CD4-positive, alpha-beta T cell (primary cell): ENCODE measurements around the gene DOCK2. TPM values are rescaled to one million over a fixed set of nuclear protein-coding genes. Genes with fewer than 3 reads are reported as not detected.

Experiments used
- ATAC-seq: fragments of 200-7000 bp; cut with Tn5 transposase; one replicate; pipeline ENCODE4 v1.10.0; 2022; ENCODE audit warnings: mild to moderate bottlenecking; ENCODE audit not compliant: poor library complexity
- CTCF ChIA-PET: fragments of 350-600 bp; sonication (Branson Sonifier 250); formaldehyde crosslinking; loops from one replicate; lab custom pipeline; 2021; ENCODE audit warnings: antibody characterized with exemption, inconsistent platforms; lab: Charles Lee
- POLR2A ChIA-PET: fragments of 350-600 bp; sonication (Branson Sonifier 250); formaldehyde crosslinking; loops from one replicate; lab custom pipeline; 2021; ENCODE audit warnings: antibody characterized with exemption, inconsistent platforms; lab: Charles Lee
- DNase-seq, 14 experiments: peaks; one replicate each; pipeline ENCODE4 v3.0.0-alpha.2; 2013 to 2020; ENCODE audit warnings: mixed read lengths in 2 of 14
- H3K27ac ChIP-seq, 2 donors: one replicate each; pipeline versions ENCODE4 v1.5.1 to v1.7.0; 2013; ENCODE audit warnings: low read length in 2 of 2, low read depth in 1 of 2, mild to moderate bottlenecking in 1 of 2
- H3K27me3 ChIP-seq, 2 experiments: 1 replicate in 1 of 2; 2 replicates in 1 of 2; pipeline versions ENCODE4 v1.6.1 to v1.7.0; 2013; ENCODE audit warnings: low read length in 2 of 2, control low read depth in 1 of 2, mild to moderate bottlenecking in 1 of 2, moderate library complexity in 1 of 2; ENCODE audit not compliant: insufficient read depth in 2 of 2, control insufficient read depth in 1 of 2
- H3K36me3 ChIP-seq: one replicate; pipeline ENCODE4 v1.6.1; 2013; ENCODE audit warnings: low read length, control low read depth; ENCODE audit not compliant: insufficient read depth
- H3K4me1 ChIP-seq: one replicate; pipeline ENCODE4 v1.6.1; 2013; ENCODE audit warnings: low read length, control low read depth; ENCODE audit not compliant: insufficient read depth
- H3K4me3 ChIP-seq: one replicate; pipeline ENCODE4 v1.5.1; 2013; ENCODE audit warnings: mild to moderate bottlenecking, low read length, moderate library complexity
- H3K9me3 ChIP-seq, 2 experiments: 1 replicate in 1 of 2; 2 replicates in 1 of 2; pipeline versions ENCODE4 v1.6.1 to v1.7.0; 2013; ENCODE audit warnings: low read length in 2 of 2, mild to moderate bottlenecking in 2 of 2, control low read depth in 1 of 2, moderate library complexity in 1 of 2; ENCODE audit not compliant: control insufficient read depth in 1 of 2, insufficient read depth in 1 of 2
- H3K27ac Mint-ChIP-seq: one replicate; pipeline ENCODE4 v1.8.0; 2020; ENCODE audit warnings: mixed read lengths
- H3K27me3 Mint-ChIP-seq: one replicate; pipeline ENCODE4 v1.8.0; 2021; ENCODE audit warnings: mixed read lengths
- H3K36me3 Mint-ChIP-seq: one replicate; pipeline ENCODE4 v1.8.0; 2021; ENCODE audit warnings: low read depth, mixed read lengths
- H3K4me1 Mint-ChIP-seq: one replicate; pipeline ENCODE4 v1.8.0; 2021; ENCODE audit warnings: low read depth, mixed read lengths
- H3K4me3 Mint-ChIP-seq: one replicate; pipeline ENCODE4 v1.8.0; 2020; ENCODE audit warnings: mild to moderate bottlenecking, mixed read lengths
- H3K9me3 Mint-ChIP-seq: one replicate; pipeline ENCODE4 v1.8.0; 2020; ENCODE audit warnings: mixed read lengths
- CTCF ChIP-seq: fragments of 200-600 bp; IDR thresholded peaks from one replicate; pipeline ENCODE4 v1.8.0; 2022; ENCODE audit warnings: antibody characterized with exemption, mild to moderate bottlenecking
- intact Hi-C, 2 experiments: fragments of 100-400 bp; cut with DNase I in 1 of 2; cut with micrococcal nuclease in 1 of 2; formaldehyde crosslinking; loops; one replicate each; pipeline versions ENCODE4 v1.15.1 to v1.9.0; 2023 to 2025; cut with DNase I, micrococcal nuclease
- total RNA-seq, 174 experiments: library from RNA in 2 of 174; stranded (reverse) in 2 of 174; gene quantifications; one replicate each; pipeline ENCODE4 v1.2.3 and lab custom pipeline; 2021 to 2026

The DOCK2 gene
- total RNA-seq, 2 experiments from 2014 or later: 220 to 229 TPM

GRCh38 chr5:169895926-169896325 lies 258.9 kb downstream of the DOCK2 start:
- ATAC-seq (no peak), DNase-seq (no peak)
- no peak overlapping the region for H3K27ac ChIP-seq
- POLR2A ChIA-PET: no interaction called here
- Mint-ChIP-seq H3K27ac (no peak overlapping the region), H3K9me3 (no peaks in the 10 kb centered on the region), H3K36me3 (peaks cover 85% of the 10 kb centered on the region), H3K4me3 (no peak overlapping the region), H3K4me1 (peaks cover 18% of the 10 kb centered on the region), H3K27me3 (no peaks in the 10 kb centered on the region)
- H3K9me3 ChIP-seq: no peaks in the 10 kb centered on the region
- no peaks in the 10 kb centered on the region for H3K27me3 ChIP-seq
- H3K4me3 ChIP-seq: no peak overlapping the region
- CTCF ChIA-PET: no interaction called here
- no peaks in the 10 kb centered on the region for H3K4me1 ChIP-seq
- H3K36me3 ChIP-seq: peaks cover 19% of the 10 kb centered on the region
- intact Hi-C loops: no loop called here
- TF ChIP-seq CTCF: no peak

- no peak for TF ChIP-seq CTCF
- CTCF ChIA-PET: no interaction called here
- Histone ChIP-seq H3K4me1 (no peaks in the 10 kb centered on the region), H3K9me3 (no peaks in the 10 kb centered on the region), H3K27me3 (no peaks in the 10 kb centered on the region), H3K36me3 (peaks cover 19% of the 10 kb centered on the region), H3K27ac (no peak overlapping the region), H3K4me3 (no peak overlapping the region)
- intact Hi-C loops: no loop called here
- no peak for ATAC-seq
- Mint-ChIP-seq H3K9me3 (no peaks in the 10 kb centered on the region), H3K27me3 (no peaks in the 10 kb centered on the region), H3K4me1 (peaks cover 24% of the 10 kb centered on the region), H3K36me3 (peaks cover 86% of the 10 kb centered on the region), H3K4me3 (no peak overlapping the region), H3K27ac (no peak overlapping the region)
- DNase-seq: no peak
- POLR2A ChIA-PET: no interaction called here
Observed at GRCh38 chr5:169897481-169897880, 260.4 kb downstream of the DOCK2 start.

GRCh38 chr5:169901896-169902295 lies 264.8 kb downstream of the DOCK2 start:
- DNase-seq: no peak
- Histone ChIP-seq H3K4me1 (no peaks in the 10 kb centered on the region), H3K27ac (no peak overlapping the region), H3K9me3 (no peaks in the 10 kb centered on the region), H3K4me3 (no peak overlapping the region), H3K27me3 (no peaks in the 10 kb centered on the region), H3K36me3 (peaks cover 4% of the 10 kb centered on the region)
- POLR2A ChIA-PET: no interaction called here
- ATAC-seq: no peak
- Mint-ChIP-seq H3K27me3 (no peaks in the 10 kb centered on the region), H3K36me3 (peaks cover 51% of the 10 kb centered on the region), H3K27ac (no peak overlapping the region), H3K4me1 (peaks cover 16% of the 10 kb centered on the region), H3K9me3 (no peaks in the 10 kb centered on the region), H3K4me3 (no peak overlapping the region)
- CTCF ChIA-PET: no interaction called here
- intact Hi-C loops: no loop called here
- no peak for TF ChIP-seq CTCF
